Esophagus muscularis mucosa (tissue), 4 donors: Measurements from ENCODE around the gene PSEN1. TPM values are rescaled to one million over a fixed set of nuclear protein-coding genes. Genes with fewer than 3 reads are reported as not detected.

Experiments
- DNase-seq: peaks from one replicate; pipeline ENCODE4 v3.0.0-alpha.2; 2017; ENCODE audit errors: extremely low spot score
- H3K27ac ChIP-seq, 4 donors: fragments of 200-600 bp; sonication (generic); replicated peaks in 1 of 4; 1 replicate in 3 of 4; 2 replicates in 1 of 4; pipeline ENCODE4 v1.5.1; 2016 to 2019; ENCODE audit warnings: mild to moderate bottlenecking in 1 of 4
- H3K27me3 ChIP-seq, 4 donors: fragments of 200-600 bp; sonication (generic); one replicate each; pipeline versions ENCODE4 v1.5.1 to v1.6.0; 2016 to 2019
- H3K36me3 ChIP-seq, 4 donors: fragments of 200-600 bp; sonication (generic); one replicate each; pipeline ENCODE4 v1.5.1; 2016 to 2019
- H3K4me1 ChIP-seq, 4 donors: fragments of 200-600 bp; sonication (generic); one replicate each; pipeline ENCODE4 v1.5.1; 2016 to 2019
- H3K4me3 ChIP-seq, 4 donors: fragments of 200-600 bp; sonication (generic); 1 replicate in 2 of 4; 2 replicates in 2 of 4; pipeline ENCODE4 v1.5.1; 2016 to 2019; ENCODE audit warnings: mild to moderate bottlenecking in 4 of 4, moderate library complexity in 1 of 4
- H3K9me3 ChIP-seq, 4 donors: fragments of 200-600 bp; sonication (generic); 1 replicate in 3 of 4; 2 replicates in 1 of 4; pipeline ENCODE4 v1.5.1; 2016 to 2019
- EP300 ChIP-seq: sonication (generic); formaldehyde crosslinking; IDR thresholded peaks from one replicate; pipeline ENCODE4 v1.6.1; 2017; ENCODE audit warnings: antibody characterized with exemption
- POLR2A ChIP-seq: fragments of 450-650 bp; IDR thresholded peaks from one replicate; pipeline ENCODE4 v1.6.1; 2017; ENCODE audit warnings: antibody characterized with exemption, moderate library complexity, mild to moderate bottlenecking, low read depth
- POLR2AphosphoS5 ChIP-seq, 2 donors: sonication (generic); formaldehyde crosslinking; IDR thresholded peaks; one replicate each; pipeline ENCODE4 v1.6.1; 2017; ENCODE audit warnings: antibody characterized with exemption in 2 of 2
- WGBS: methylation state at CpG from one replicate; pipeline ENCODE4 v1.1.5; 2018; 5-methylcytosine and 5-hydroxymethylcytosine counted together
- intact Hi-C: fragments of 100-400 bp; cut with DNase I; formaldehyde crosslinking; loops from one replicate; pipeline ENCODE4 v1.15.1; 2023
- total RNA-seq, 4 donors: library from RNA; depleted of rRNA; stranded (reverse); fragments of >200 nt; gene quantifications; one replicate each; pipeline versions ENCODE4 v1.1.0 to v1.2.1, GENCODE V29; 2016
- TF ChIP-seq, protein P1 (sequence below), 3 experiments: fragments of 200-600 bp in 2 of 3; fragments of 450-650 bp in 1 of 3; sonication (generic) in 2 of 3; IDR thresholded peaks; one replicate each; pipeline ENCODE4 v1.5.1; 2017 to 2019; ENCODE audit warnings: antibody characterized with exemption in 3 of 3, mild to moderate bottlenecking in 2 of 3, moderate library complexity in 1 of 3

Gene PSEN1
- total RNA-seq, 4 donors from 2014 or later = 31.7 to 39.0 (median 38.3) TPM

DNA sequence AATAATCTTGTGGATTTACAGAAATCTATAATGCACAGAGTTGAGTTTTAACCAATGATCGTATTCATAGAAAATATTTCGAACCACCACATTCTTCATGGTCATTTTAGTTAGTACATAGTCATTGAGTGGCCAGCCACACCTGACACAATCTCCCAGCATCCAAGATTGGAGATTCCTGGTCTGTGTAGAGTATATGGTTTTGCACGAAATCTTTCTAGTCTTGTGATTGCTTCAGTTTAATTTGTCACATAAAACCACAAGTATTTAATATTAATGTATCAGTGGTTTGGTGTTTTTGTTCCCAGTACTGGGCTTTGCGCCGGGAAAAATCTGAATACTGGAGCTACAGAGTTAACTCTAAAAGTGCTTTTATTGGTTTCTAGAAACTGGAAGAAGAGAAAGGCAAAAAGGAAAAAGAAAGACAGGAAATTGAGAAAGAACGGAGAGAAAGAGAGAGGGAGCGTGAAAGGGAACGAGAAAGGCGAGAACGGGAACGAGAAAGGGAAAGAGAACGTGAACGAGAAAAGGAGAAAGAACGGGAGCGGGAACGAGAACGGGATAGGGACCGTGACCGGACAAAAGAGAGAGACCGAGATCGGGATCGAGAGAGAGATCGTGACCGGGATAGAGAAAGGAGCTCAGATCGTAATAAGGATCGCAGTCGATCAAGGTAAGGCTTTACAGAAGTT, 33.4 kb upstream of the PSEN1 start:
- Histone ChIP-seq H3K36me3 (peaks cover 26 to 100% (median 89%) of the 10 kb centered on the region in 4 donors), H3K27ac (no peak overlapping the region), H3K27me3 (no peaks in the 10 kb centered on the region), H3K9me3 (no peaks in the 10 kb centered on the region), H3K4me1 (no peaks in the 10 kb centered on the region), H3K4me3 (no peak overlapping the region)
- intact Hi-C loops = no loop called here
- no peak for DNase-seq
- TF ChIP-seq EP300 (no peak), POLR2A (no peak), POLR2AphosphoS5 (IDR thresholded peaks at IDR 0.05) (no peak)
- TF ChIP-seq, protein P1, sequence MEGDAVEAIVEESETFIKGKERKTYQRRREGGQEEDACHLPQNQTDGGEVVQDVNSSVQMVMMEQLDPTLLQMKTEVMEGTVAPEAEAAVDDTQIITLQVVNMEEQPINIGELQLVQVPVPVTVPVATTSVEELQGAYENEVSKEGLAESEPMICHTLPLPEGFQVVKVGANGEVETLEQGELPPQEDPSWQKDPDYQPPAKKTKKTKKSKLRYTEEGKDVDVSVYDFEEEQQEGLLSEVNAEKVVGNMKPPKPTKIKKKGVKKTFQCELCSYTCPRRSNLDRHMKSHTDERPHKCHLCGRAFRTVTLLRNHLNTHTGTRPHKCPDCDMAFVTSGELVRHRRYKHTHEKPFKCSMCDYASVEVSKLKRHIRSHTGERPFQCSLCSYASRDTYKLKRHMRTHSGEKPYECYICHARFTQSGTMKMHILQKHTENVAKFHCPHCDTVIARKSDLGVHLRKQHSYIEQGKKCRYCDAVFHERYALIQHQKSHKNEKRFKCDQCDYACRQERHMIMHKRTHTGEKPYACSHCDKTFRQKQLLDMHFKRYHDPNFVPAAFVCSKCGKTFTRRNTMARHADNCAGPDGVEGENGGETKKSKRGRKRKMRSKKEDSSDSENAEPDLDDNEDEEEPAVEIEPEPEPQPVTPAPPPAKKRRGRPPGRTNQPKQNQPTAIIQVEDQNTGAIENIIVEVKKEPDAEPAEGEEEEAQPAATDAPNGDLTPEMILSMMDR (IDR thresholded peaks at IDR 0.05) = no peak
- WGBS = 96% methylated on average over 27 of the region's 27 CpGs

DNA sequence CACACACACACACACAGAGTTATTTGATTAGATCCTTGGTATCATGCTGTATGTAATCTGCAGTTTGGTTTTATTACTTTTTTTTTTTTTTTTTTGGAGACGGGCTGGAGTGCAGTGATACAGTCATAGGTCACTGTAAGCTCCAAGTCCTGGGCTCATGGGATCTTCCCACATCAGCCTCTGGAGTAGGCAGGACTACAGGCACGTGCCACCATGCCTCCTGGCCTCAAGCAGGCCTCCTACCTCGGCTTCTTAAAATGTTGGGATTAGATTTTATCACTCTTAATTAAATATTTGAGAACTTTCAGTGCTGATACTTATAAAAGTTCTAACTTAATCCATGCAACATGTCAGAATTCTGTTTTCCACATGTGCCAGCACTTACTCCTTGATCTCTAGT, 31.3 kb upstream of the PSEN1 start:
- Histone ChIP-seq H3K4me3 (no peak overlapping the region), H3K27me3 (no peaks in the 10 kb centered on the region), H3K4me1 (no peaks in the 10 kb centered on the region), H3K9me3 (no peaks in the 10 kb centered on the region), H3K27ac (no peak overlapping the region), H3K36me3 (peaks cover 40 to 100% (median 92%) of the 10 kb centered on the region in 4 donors)
- no peak for DNase-seq
- TF ChIP-seq, protein P1 (IDR thresholded peaks at IDR 0.05) = no peak
- TF ChIP-seq POLR2AphosphoS5 (IDR thresholded peaks at IDR 0.05) (no peak), POLR2A (no peak), EP300 (no peak)
- WGBS = 89% methylated on average over 3 of the region's 3 CpGs
- intact Hi-C loops = no loop called here

DNA sequence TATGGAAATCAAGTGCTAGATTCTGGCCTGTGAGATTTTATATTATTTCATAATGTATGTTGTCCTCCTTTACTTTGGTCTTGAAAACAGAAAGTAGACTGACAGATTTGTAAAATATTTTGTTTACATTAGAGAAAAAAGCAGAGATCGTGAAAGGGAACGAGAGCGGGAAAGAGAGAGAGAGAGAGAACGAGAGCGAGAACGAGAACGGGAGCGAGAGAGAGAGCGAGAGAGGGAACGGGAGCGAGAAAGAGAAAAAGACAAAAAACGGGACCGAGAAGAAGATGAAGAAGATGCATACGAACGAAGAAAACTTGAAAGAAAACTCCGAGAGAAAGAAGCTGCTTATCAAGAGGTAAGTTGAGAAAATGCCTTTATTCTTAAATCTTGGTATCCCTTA, 30.6 kb upstream of the PSEN1 start:
- Histone ChIP-seq H3K9me3 (no peaks in the 10 kb centered on the region), H3K4me3 (no peak overlapping the region), H3K27ac (no peak overlapping the region), H3K36me3 (peaks cover 42 to 100% (median 93%) of the 10 kb centered on the region in 4 donors), H3K4me1 (no peaks in the 10 kb centered on the region), H3K27me3 (no peaks in the 10 kb centered on the region)
- intact Hi-C loops = no loop called here
- 92% methylated on average over 16 of the region's 16 CpGs for WGBS
- no peak for DNase-seq
- TF ChIP-seq, protein P1 (IDR thresholded peaks at IDR 0.05) = no peak
- TF ChIP-seq EP300 (no peak), POLR2AphosphoS5 (IDR thresholded peaks at IDR 0.05) (no peak), POLR2A (no peak)

DNA sequence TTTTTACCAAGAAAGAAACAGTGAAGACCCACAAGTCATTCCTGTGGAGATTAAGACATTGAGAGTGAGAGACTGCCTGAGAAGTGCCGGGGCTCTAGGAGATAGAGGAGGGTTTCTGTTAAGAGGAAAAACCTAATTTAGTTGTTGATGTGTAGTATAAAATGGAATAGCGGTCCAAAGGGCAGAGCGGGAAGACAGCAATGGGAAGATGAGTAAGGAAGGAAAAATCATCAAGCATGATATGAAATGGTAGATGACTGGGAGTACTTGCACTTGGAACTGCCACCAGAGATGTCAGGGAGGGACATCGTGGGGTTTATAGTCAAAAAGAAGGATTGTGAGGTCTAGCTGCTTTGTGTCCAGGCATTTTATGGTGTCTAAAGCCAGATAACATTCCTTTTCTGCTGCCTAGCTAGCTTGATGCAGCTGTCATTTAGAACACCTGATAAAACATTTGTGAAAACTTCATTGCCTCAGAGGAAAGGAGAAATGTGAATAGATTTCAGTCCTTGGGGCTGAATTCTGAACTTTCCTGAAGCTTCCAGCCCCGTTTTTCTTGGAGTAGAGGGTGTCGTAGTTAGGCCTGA, 20.1 kb upstream of the PSEN1 start:
- Histone ChIP-seq H3K4me1 (no peaks in the 10 kb centered on the region), H3K27me3 (no peaks in the 10 kb centered on the region), H3K9me3 (no peaks in the 10 kb centered on the region), H3K27ac (no peak overlapping the region), H3K4me3 (no peak overlapping the region), H3K36me3 (peaks cover 32 to 97% (median 79%) of the 10 kb centered on the region in 4 donors)
- no peak for DNase-seq
- intact Hi-C loops = no loop called here
- TF ChIP-seq, protein P1 (IDR thresholded peaks at IDR 0.05) = no peak
- TF ChIP-seq POLR2A = no peak
- no peak for TF ChIP-seq POLR2AphosphoS5 (IDR thresholded peaks at IDR 0.05)
- TF ChIP-seq EP300 = no peak
- WGBS = 97% methylated on average over 6 of the region's 6 CpGs
